ENCODE results near the gene KIAA0319L. TPM values are rescaled to one million over a fixed set of nuclear protein-coding genes. Genes with fewer than 3 reads are reported as not detected.

KIAA0319L gene
- total RNA-seq, 1 donor from 2014 or later = 113 TPM

Other genes with a start within 250 kb of the KIAA0319L start
- 10.9 and 40.3 TPM in 2 replicates for gene NCDN, start 396 bp upstream of the KIAA0319L start, total RNA-seq
- gene TFAP2E, start 15.9 kb upstream of the KIAA0319L start, total RNA-seq = 0.35 and 1.4 TPM in 2 replicates
- gene PSMB2, start 84.1 kb upstream of the KIAA0319L start, total RNA-seq = 29.9 and 31.5 TPM in 2 replicates
- gene C1orf216, start 161.5 kb upstream of the KIAA0319L start, total RNA-seq = 9.4 and 15.6 TPM in 2 replicates
- 1.4 and 14.9 TPM in 2 replicates for gene CLSPN, start 212.6 kb upstream of the KIAA0319L start, total RNA-seq